HG03575 (cell line): Measurements from ENCODE around the gene COP1.
"Not testable (repeated sequence)": the region's sequence is repeated elsewhere in the genome, so short reads cannot be mapped to it uniquely, and the experiment has no call there.

Experiments used
- ATAC-seq: cut with Tn5 transposase; IDR thresholded peaks from one replicate; pipeline ENCODE4 v1.9.1; 2021; ENCODE audit not compliant: unreplicated experiment, insufficient number of reproducible peaks, low FRiP score; ENCODE audit errors: extremely low read depth

COP1 gene

DNA sequence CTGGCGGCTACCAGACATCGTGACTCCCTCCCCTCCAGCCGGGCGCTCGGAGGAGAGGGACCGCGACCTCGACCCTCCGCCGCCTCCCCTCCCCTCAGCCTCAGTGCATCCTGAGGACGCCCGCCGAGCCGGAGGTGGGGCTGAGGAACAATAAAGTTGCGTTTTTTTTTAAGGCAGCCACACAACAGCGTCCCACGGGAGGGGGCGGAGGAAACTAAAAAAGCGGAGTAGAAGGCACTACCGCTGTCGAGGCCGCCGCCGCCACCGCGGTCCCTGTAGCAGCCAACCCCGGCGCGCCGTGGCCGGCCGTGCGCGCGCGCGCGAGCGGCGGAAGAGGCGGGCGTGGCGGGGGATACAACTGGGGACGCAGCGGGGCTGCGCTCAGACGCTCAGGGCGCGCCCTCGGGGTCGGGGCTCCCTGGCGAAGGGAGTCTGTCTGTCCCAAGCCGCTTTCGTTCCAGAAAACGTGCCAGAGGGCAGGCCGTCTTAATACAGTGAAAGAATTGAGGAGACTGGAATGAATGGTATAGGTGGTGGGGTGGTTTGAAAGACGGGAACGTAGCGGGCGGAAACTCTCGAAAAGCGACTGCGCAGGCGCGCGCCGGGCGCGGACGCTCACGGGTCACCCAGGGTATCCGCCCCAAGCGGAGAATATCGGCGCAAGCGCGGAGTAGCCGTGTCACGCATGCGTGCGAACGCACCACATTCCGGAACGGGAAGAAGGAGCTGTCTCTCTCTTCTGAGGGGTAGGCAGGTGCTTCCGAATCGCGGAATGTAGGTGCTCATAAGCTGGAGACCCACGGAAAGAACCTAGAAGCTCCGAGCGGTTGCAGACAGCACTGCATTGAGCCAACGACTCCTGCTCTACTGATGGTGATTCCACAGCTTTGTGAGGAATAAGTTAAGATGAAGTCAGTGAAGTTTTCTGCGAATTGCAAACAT lies at the start of gene COP1:
Gene COP1, minus strand, starts transcription at position 326 of the 942 bp plus-strand sequence. Its CDS starts 308 bp downstream, at position 18.
- peak; percentile 76 for ATAC-seq

DNA sequence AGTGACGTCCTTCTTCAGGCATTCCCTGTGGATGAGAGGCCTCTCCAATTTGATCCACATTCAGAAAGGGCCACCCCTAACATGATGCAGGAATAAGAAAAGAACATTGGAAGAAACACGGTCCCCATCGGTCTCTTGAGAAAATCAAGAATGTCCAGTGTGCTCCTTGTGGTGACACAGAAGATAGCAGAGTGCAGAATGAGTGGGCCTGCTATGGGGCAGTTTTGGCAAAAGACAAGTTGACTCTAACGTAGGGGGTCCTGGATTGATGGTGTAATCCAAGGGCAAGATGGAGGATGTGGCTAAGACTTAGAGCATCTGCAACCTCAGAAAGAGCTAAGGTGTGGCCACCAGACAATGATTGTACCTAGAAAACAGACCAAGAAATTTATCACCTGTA lies 45.1 kb upstream of the COP1 start:
- ATAC-seq: no peak

DNA sequence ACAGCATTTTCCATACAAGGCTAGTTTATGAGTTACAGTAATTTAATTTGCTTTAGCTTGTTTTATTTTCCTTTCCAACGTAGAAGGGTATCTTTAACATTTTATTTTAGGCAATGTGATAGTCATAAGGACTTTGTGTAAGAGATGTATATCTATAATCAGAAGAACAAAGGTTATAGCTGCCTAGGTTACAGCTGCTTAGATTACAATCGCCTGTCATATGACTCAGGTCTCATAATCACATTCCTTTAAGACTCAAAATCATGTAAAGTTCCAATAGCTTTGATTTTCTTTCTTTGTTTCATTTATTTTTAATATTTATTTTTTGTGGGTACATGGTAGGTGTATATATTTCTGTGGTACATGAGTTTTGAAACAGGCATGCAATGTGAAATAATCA lies 37.8 kb upstream of the COP1 start:
- no peak for ATAC-seq

DNA sequence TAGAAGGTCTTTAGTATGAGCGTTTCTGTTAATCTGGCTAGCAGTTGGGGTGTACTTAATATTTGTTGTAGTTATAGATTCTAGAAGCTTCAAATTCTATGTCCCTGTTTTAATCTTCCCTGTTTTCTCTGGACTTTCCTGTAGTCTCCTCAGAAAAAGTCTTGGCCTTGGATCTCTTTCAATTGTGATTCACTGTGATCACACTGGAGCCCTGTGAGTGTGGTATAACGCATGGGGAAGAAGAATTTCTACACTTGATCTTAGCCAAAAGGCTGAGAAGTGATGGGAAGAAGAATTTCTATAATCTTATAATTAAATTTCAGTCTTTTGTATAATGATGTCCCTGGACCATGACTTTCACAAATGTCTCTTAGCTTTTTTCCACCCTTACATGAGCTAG lies 36.7 kb upstream of the COP1 start:
- ATAC-seq: no peak

DNA sequence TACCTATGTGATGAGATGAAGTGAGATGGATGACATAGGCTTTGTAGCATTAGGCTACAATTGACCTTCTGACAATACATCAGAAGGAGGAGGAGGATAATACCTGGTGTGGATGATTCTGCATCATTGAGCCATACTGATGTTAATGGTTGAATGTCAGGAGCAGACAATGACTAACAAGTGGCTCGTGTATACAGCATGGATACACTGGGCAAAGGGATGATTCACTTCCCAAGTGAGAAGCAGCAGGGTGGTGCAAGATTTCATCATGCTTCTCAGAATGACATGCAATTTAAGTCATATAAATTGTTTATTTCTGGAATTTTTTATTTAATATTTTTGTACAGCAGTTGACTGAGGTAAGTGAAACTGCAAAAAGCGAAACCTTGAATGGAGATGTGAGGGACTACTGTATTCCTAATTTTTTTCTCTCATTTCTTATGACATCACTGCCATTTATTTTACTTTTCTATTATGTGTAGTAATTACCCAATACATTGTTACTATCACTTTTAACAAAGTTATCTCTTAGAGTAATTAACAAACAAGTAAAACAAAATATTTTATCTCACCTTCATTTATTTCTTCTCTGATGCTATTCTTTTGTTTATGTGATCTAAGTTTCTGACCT lies 34.4 kb upstream of the COP1 start:
- no peak for ATAC-seq

DNA sequence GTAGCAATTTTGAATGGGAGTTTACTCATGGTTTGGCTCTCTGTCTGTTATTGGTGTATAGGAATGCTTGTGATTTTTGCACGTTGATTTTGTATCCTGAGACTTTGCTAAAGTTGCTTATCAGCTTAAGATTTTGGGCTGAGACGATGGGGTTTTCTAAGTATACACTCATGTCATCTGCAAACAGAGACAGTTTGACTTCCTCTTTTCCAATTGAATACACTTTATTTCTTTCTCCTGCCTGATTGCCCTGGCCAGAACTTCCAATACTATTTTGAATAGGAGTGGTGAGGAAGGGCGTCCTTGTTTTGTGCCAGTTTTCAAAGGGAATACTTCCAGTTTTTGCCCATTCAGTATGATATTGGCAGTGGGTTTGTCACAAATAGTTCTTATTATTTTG lies 26.6 kb upstream of the COP1 start:
- ATAC-seq: not testable (repeated sequence)

DNA sequence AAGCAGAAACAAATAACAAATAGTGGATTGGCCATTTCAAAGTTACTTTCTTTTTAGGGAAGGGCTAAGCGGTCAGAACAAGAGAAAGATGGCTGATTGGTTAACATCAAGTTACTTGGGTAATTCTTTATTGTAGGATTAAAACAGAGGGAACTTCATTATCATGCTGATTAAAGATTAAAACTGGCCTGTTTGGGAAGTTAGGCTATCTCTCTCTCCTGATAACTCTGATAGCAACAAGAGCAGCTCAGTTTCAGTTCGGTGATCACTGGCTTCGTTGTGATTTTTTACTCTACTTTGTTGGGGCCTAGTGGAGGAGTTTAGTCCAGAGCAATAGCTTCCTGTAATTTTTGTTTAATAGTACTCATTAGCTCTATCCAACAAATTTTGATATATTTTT lies 20.5 kb upstream of the COP1 start:
- no peak for ATAC-seq

DNA sequence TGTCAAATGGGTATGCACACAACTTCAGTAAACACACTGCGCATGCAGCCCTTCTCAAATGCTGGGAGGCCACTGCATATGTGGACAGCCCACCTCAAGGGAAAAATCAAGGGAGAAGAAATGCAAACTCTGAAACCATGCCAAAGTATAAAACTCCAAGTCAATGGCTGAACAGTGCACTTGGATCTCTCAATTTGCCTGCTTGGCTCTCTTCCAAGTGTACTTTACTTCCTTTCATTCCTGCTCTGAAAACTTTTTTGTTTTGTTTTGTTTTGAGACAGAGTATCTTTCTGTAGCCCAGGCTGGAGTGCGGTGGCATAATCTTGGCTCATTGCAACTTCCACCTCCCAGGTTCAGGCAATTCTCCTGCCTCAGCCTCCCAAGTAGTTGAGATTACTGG lies 18.8 kb upstream of the COP1 start:
- ATAC-seq: no peak

DNA sequence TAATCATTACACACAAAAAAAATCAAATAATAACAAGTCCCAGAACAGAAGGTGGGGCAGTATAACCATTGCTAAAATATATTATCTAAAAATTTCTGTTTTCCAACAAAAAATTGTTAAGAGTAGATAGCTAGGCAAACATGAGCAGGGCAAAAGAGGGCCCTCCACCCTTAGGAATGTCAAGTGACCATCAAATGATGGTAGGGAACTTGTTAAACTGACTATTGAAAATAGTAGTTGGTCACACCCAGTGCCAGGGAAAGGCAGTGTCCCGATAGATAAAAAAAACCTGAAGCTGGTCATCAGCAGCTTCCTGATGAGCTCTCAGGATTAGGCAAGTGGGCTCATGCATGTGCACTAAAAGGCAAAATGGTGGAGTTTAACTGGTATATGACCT lies 18.4 kb upstream of the COP1 start:
- ATAC-seq: no peak

DNA sequence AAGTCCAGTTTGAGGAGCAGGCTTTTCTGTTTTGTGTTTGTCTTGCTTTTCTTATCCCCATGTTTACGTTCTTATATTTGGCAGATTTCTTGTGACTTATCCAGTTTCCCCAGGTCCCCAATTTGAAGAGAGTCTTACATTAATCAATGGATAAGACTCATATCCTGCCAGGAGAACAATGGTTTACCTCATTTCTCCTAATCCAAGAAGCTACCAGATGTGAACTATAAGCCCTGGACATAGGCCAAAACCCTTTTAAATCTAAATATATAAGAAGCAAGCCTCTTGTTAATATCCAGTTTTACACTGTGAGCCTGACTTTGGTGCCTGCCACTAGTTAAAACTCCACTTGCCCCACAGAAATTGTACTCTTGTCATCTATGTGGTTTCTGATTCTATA lies 15.1 kb upstream of the COP1 start:
- ATAC-seq: no peak

DNA sequence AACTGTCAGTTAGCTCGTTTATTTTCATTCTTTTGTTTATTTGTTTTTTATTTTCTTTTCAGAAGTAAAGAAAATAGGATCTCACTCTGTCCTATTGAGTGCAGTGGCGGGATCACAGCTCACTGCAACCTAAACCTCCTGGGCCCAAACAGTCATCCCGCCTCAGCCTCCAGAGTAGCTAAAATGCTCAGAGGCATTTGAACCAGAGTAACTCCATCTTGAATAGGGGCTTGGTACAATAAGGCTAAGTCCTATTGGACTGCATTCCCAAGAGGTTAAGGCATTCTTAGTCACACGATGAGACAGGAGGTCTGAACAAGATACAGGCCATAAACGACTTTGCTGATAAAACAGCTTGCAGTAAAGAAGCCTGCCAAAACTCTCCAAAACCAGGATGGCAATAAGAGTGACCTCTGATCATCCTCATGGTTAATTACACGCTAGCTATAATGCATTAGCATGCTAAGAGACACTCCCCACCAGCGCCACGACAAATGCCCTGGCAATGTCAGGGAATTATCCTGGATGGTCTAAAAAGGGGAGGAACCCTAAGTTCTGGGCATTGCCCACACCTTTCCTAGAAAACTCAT lies 13.1 kb upstream of the COP1 start:
- no peak for ATAC-seq

DNA sequence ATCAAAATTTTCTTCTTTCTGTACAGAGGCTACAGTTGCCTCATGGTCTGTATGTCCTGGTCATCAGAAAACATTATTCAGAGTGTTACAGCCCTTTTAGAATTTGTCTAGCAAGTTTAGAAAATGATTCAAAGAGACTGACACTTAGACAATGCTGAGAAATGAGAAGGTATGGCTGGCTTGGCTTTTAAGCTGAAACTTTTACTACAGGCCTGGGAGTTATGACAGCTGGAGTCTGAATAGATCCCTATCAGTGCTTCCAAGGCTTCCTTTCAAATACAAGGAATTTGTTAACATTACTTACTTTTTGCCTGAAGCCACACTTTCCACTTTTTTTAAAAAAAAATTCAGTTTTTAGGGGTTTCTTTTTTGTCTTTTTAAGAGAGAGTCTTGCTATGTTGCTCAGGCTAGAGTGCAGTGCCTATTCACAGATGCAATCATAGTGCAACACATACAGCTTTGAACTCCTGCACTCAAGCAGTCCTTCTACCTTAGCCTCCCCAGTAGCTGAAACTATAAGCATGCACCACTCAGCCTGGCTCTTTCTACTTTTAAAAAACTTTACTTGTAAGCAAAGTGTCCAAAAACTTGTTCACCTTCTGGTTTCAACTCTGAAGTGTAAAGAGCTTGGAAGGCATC lies 10.5 kb upstream of the COP1 start:
- ATAC-seq: no peak

DNA sequence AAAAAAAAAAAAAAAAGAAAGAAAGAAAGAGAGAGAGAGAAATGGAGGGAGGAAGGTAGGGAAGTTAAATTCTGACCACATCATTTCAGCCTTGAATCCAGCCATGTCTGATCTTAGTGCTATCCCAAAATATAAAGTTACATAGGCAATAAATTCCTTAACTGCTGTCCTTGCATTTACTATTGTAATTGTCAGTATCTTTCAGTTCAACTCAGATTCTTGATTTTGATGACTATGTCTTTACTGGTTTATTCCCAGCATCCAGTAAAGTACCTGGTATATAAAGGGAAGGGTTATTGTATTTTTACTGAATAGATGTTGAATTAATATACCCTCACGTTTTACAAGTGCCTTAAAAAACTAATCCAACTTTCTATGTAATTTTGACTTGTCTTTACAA lies 8.9 kb upstream of the COP1 start:
- ATAC-seq: no peak

DNA sequence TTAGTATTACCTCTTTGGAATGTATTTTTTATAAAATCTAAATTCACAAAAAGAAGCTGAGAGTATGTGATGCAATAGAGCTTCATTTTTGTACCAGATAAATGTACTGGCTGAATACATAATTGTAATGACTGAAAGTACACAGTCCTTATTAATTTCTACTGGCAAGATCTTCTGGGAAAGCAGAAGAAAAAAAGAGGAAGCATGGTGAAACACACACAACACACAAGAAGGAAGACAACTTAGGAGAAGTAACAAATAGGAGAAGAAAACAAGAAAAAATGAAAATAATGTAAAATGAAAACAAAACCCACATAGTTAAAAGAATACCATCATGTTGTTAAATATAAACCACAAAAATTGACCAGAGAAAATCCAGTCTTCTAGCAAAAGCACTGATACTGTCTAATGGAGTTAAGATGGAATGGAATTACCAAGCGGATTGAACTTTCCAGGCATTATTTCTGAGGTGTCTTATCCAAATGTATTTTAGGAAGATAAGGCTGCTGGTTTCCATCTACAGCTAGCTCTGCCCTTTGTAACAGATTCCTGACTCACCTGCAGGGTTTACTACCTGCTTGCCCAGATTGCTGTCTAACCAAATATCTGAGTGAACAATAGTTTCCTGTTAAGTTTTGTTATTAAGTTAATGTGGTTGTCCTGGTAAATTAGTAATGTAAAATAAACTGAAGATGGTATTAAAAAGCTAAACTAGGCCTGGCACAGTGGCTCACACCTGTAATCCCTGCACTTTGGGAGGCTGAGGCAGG lies 4.5 kb upstream of the COP1 start:
- no peak for ATAC-seq

DNA sequence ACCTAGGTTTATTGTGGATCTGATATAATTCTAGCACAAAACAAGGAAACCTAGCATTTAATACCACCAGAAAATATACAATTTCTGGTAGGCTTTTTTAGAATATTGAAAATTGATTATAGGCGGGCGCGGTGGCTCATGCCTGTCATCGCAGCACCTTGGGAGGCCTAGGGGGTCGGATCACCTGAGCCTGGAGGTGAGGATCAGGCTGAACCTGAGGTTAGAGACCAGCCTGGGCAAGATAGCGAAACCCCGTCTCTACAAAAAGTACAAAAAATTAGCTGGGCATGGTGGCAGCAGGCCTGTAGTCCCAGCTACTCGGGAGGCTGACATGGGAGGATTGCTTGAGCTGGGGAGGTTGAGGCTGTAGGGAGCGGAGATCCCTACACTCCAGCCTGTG lies 948 bp upstream of the COP1 start:
- ATAC-seq: no peak

DNA sequence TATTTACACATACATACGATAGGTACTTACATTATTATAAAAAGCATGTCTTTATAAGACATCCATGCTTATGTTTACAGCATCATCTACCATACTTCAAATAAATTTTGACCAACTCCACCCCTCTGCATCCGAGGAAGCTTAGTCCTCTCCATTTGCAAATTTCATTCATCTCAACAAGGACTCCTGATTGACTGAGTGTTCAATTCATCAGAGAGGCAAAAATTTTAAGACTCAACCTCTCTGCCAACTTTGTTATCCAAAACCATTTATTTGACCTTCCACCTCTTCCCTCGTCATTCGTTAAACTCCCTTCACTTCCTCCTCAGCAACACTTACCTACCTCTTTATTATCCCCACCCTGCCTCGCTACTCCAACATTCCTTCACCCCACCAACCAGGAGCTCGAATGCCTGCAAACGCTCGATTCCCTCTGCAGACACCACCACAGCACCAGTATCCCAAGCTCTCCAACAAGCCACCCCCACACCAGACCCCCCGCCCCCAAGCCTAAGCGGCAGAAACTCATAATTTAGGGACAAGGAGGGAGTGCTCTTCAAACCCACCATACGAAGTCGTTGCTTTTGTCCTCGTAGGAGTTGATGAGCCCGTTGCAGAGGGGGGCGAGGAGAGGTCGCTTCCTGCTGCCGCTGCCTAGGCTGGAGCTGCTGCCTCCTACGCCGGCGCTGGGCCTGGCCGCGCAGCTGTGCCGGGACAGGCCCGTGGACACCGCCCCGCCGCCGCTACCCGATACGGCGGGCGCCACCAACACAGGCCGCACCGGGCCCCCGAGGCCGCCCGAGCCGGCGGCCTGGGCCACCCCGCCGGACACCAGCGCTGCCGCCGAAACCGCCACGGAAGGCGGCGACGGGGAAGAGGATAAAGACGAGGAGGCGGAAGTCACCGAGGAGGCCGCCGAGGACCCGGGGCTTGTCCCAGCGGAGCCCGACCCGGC lies 803 bp downstream of the COP1 start:
- ATAC-seq: no peak

DNA sequence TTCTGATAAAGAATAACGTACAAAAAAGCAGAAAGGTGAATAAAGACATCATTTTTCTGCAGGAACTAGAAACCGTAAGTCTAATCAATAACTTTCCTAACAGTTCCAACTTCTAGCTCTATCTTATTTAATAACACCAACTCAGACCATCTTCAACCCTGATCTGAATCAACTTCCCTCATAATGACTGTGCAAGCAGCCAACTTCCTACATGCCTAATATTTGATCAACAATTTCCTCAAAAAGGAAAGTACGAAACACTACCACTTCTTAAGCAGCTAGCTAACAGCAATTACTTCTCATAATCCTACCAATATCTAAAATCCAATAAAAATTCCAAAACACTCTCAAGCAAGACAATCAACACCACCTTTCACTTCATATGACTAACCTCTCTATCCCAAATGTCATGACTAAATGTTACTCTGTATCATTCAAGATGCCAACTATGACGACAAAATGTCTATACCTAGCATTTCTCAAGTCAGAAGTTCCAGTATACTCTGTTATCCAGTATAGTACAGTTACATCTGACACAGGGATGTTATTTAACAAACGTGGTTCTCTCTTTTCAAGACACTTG lies 1.7 kb downstream of the COP1 start:
- ATAC-seq: no peak

DNA sequence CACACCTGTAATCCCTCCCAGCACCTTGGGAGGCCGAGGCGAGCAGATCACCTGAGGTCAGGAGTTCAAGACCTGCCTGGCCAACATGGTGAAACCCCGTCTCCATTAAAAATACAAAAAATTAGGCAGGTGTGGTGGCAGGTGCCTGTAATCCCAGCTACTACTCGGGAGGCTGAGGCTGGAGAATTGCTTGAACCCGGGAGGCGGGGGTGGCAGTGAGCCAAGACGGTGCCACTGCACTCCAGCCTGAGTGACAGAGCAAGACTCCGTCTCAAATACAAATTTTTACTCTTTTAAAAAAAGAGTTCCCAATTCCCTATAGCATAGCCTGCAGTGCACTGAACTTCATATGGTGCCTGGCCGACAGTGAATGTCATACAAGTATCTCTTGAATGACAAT lies 2.4 kb downstream of the COP1 start:
- ATAC-seq: not testable (repeated sequence)
